K562 (cell line): ENCODE measurements around the gene CLDN10. TPM values are rescaled to one million over a fixed set of nuclear protein-coding genes. Genes with fewer than 3 reads are reported as not detected.

Source experiments
- ATAC-seq: fragments of 200-7000 bp; cut with Tn5 transposase; 3 replicates; pipeline ENCODE4 v1.9.1; 2020; ENCODE audit warnings: moderate library complexity
- Bru-seq: library from RNA; stranded (reverse); fragments of 400-500 nt; gene quantifications from one replicate; lab custom pipeline; 2021; lab: Mats Ljungman, UMichigan
- BruChase-seq, 2 experiments: library from RNA; stranded (reverse); fragments of 400-500 nt; gene quantifications; one replicate each; lab custom pipeline; 2021; lab: Mats Ljungman, UMichigan
- BruUV-seq: library from RNA; stranded (reverse); fragments of 400-500 nt; replicated peaks from 2 replicates; lab custom pipeline; 2021; lab: Mats Ljungman, UMichigan
- CTCF ChIA-PET: fragments of 300-600 bp; formaldehyde crosslinking; extraction: SDS; loops from one replicate; lab custom pipeline; 2021; ENCODE audit warnings: low intra/inter-chr PET ratio; lab: Yijun Ruan, JAX
- POLR2A ChIA-PET: fragments of 300-600, 350-650 bp; sonication (Branson Sonifier 250); formaldehyde crosslinking; extraction: SDS; loops from one replicate; lab custom pipeline; 2021; ENCODE audit warnings: antibody characterized with exemption, inconsistent platforms; lab: Yijun Ruan, JAX
- DNase-seq, 4 experiments: peaks; one replicate each; pipeline versions ENCODE4 v3.0.0 to v3.0.0-alpha.2; 2011 to 2018; ENCODE audit warnings: low spot score in 3 of 4, mixed read lengths in 3 of 4; ENCODE audit errors: extremely low read depth in 1 of 4
- FAIRE-seq: peaks from 2 replicates; lab custom pipeline; 2011; peaks lifted over from hg19 to GRCh38; lab: Jason Lieb, UNC
- H2AFZ ChIP-seq: 2 replicates; pipeline ENCODE4 v1.6.0; 2011; ENCODE audit warnings: low read depth, low read length, control low read depth, inconsistent platforms
- H3K27ac ChIP-seq: fragments of 200-600 bp; 3 replicates; pipeline ENCODE4 v1.8.0; 2011; ENCODE audit warnings: low read depth, mild to moderate bottlenecking, control low read depth, inconsistent platforms, low read length, moderate library complexity, mixed read lengths; ENCODE audit errors: extremely low read depth
- H3K27me3 ChIP-seq, 2 experiments: fragments of 300-600 bp in 1 of 2; 2 replicates in 1 of 2; 3 replicates in 1 of 2; pipeline versions ENCODE4 v1.6.0 to v1.8.0; 2011; ENCODE audit warnings: inconsistent platforms in 2 of 2, low read length in 2 of 2, mild to moderate bottlenecking in 1 of 2, mixed read lengths in 1 of 2, moderate library complexity in 1 of 2; ENCODE audit not compliant: control insufficient read depth in 2 of 2, insufficient read depth in 2 of 2
- H3K36me3 ChIP-seq: fragments of 300-600 bp; 3 replicates; pipeline ENCODE4 v1.8.0; 2011; ENCODE audit warnings: mild to moderate bottlenecking, low read length, inconsistent platforms; ENCODE audit not compliant: control insufficient read depth, insufficient read depth
- H3K4me1 ChIP-seq, 2 experiments: fragments of 200-600 bp in 1 of 2; replicated peaks in 1 of 2; 2 replicates in 1 of 2; 3 replicates in 1 of 2; pipeline versions ENCODE4 v1.5.1 to v1.8.0; 2011; ENCODE audit warnings: inconsistent platforms in 2 of 2, low read length in 2 of 2, mild to moderate bottlenecking in 1 of 2, mixed read lengths in 1 of 2, moderate library complexity in 1 of 2; ENCODE audit not compliant: control insufficient read depth in 2 of 2, insufficient read depth in 2 of 2
- H3K4me2 ChIP-seq: 2 replicates; pipeline ENCODE4 v1.6.1; 2011; ENCODE audit warnings: low read length, control low read depth, inconsistent platforms, mixed read lengths; ENCODE audit not compliant: insufficient read depth
- H3K4me3 ChIP-seq: fragments of 200-600 bp; sonication (generic), shearing (Covaris generic); 2 replicates; pipeline ENCODE4 v1.5.1; 2016; ENCODE audit warnings: control low read depth, inconsistent platforms
- H3K79me2 ChIP-seq: fragments of 200-600 bp; 3 replicates; pipeline ENCODE4 v1.8.0; 2011; ENCODE audit warnings: low read length, inconsistent platforms; ENCODE audit not compliant: control insufficient read depth, insufficient read depth
- H3K9ac ChIP-seq, 2 experiments: 2 replicates each; pipeline versions ENCODE4 v1.6.0 to v1.6.1; 2011; ENCODE audit warnings: low read depth in 2 of 2, low read length in 2 of 2, control low read depth in 1 of 2, inconsistent platforms in 1 of 2, mild to moderate bottlenecking in 1 of 2, mixed read lengths in 1 of 2; ENCODE audit not compliant: insufficient read depth in 1 of 2
- H3K9me1 ChIP-seq: one replicate; pipeline ENCODE4 v1.6.0; 2011; ENCODE audit warnings: inconsistent platforms, mild to moderate bottlenecking, low read length, moderate library complexity; ENCODE audit not compliant: control insufficient read depth, insufficient read depth
- H3K9me3 ChIP-seq: replicated peaks from 2 replicates; pipeline ENCODE4 v1.5.1; 2011; ENCODE audit warnings: low read depth, low read length, inconsistent platforms; ENCODE audit not compliant: control insufficient read depth, insufficient read depth
- H4K20me1 ChIP-seq: replicated peaks from 2 replicates; pipeline ENCODE4 v1.6.1; 2011; ENCODE audit warnings: low read length, inconsistent platforms, mixed read lengths; ENCODE audit not compliant: control insufficient read depth, insufficient read depth
- ERF ChIP-seq: fragments of 450-650 bp; formaldehyde crosslinking; IDR thresholded peaks from 2 replicates; pipeline ENCODE4 v1.4.0; 2020; ENCODE audit warnings: mild to moderate bottlenecking, mixed read lengths
- HLTF ChIP-seq: fragments of 450-650 bp; IDR thresholded peaks from 2 replicates; pipeline ENCODE4 v1.6.1; 2016
- MAFK ChIP-seq: IDR thresholded peaks from 2 replicates; pipeline ENCODE4 v1.6.1; 2011; ENCODE audit warnings: low read length, improper control_type of control experiment
- MCM2 ChIP-seq: fragments of 450-650 bp; IDR thresholded peaks from 2 replicates; pipeline ENCODE4 v1.6.1; 2017; ENCODE audit warnings: low read depth, mild to moderate bottlenecking
- MCM7 ChIP-seq, 2 experiments: fragments of 450-650 bp; IDR thresholded peaks; 2 replicates each; pipeline ENCODE4 v1.6.1; 2016 to 2018
- MED1 ChIP-seq: sonication (generic); formaldehyde crosslinking; IDR thresholded peaks from 2 replicates; pipeline ENCODE4 v1.8.1; 2023; ENCODE audit warnings: missing genetic modification reagents, borderline replicate concordance
- MITF ChIP-seq: IDR thresholded peaks from 2 replicates; pipeline ENCODE4 v1.6.1; 2014; ENCODE audit warnings: antibody characterized with exemption
- NR2C1 ChIP-seq, 2 experiments: fragments of 450-650 bp; IDR thresholded peaks; 2 replicates each; pipeline ENCODE4 v1.6.1; 2017; ENCODE audit warnings: mild to moderate bottlenecking in 2 of 2, antibody characterized with exemption in 1 of 2, inconsistent platforms in 1 of 2, missing compliant biosample characterization in 1 of 2, missing genetic modification characterization in 1 of 2
- SRSF7 ChIP-seq: fragments of 200-400 bp; formaldehyde crosslinking; optimal IDR thresholded peaks from 2 replicates; pipeline ENCODE3; 2017; ENCODE audit warnings: mild to moderate bottlenecking, low read depth, low read length
- TFAM ChIP-seq: fragments of 250-450 bp; sonication (Bioruptor Pico); conservative IDR thresholded peaks from 2 replicates; pipeline ENCODE4 v1.5.0; 2021; ENCODE audit warnings: mild to moderate bottlenecking, moderate library complexity
- XRCC3 ChIP-seq: fragments of 450-650 bp; IDR thresholded peaks from 2 replicates; pipeline ENCODE4 v1.6.1; 2017; ENCODE audit warnings: mild to moderate bottlenecking, moderate library complexity
- YY1 ChIP-seq, 3 experiments: IDR thresholded peaks; 2 replicates each; pipeline ENCODE4 v1.6.1; 2011; ENCODE audit warnings: low read length in 2 of 3, mild to moderate bottlenecking in 2 of 3, moderate library complexity in 2 of 3, borderline replicate concordance in 1 of 3, control low read depth in 1 of 3, low read depth in 1 of 3; ENCODE audit not compliant: insufficient read depth in 3 of 3, insufficient replicate concordance in 2 of 3, control insufficient read depth in 1 of 3, insufficient read length in 1 of 3; ENCODE audit errors: extremely low read depth in 1 of 3
- ZC3H4 ChIP-seq: sonication (generic); formaldehyde crosslinking; IDR thresholded peaks from 2 replicates; pipeline ENCODE4 v1.9.0; 2021; ENCODE audit warnings: missing genetic modification reagents, borderline replicate concordance
- ZNF282 ChIP-seq: sonication (generic); formaldehyde crosslinking; IDR thresholded peaks from 2 replicates; pipeline ENCODE4 v1.8.1; 2023; ENCODE audit warnings: missing genetic modification reagents
- ZNF445 ChIP-seq: fragments of 250-450 bp; sonication (Bioruptor Pico); IDR thresholded peaks from 2 replicates; pipeline ENCODE4 v1.4.0; 2020; ENCODE audit warnings: low read depth, mild to moderate bottlenecking, moderate library complexity
- ZNF655 ChIP-seq: fragments of 250-450 bp; sonication (Bioruptor Pico); IDR thresholded peaks from 2 replicates; pipeline ENCODE4 v1.5.0; 2021
- WGBS: fragments of 100-300 bp; shearing (Covaris generic); methylation state at CpG from one replicate; pipeline ENCODE4 v1.1.6; 2016; ENCODE audit warnings: low coverage, mixed read lengths; ENCODE audit not compliant: insufficient coverage; ENCODE audit errors: missing lambda C conversion rate; 5-methylcytosine and 5-hydroxymethylcytosine counted together
- in situ Hi-C: fragments of 300-500 bp; cut with MboI; formaldehyde crosslinking; loops from 4 replicates; pipeline ENCODE4 v1.15.0; 2018; ENCODE audit warnings: inconsistent platforms, mixed read lengths
- intact Hi-C: fragments of 100-400 bp; cut with micrococcal nuclease; formaldehyde crosslinking; loops from 2 replicates; pipeline ENCODE4 v1.14.2; 2022
- long read RNA-seq, 3 experiments: library from polyadenylated mRNA in 2 of 3; library from RNA in 1 of 3; unstranded in 2 of 3; stranded (forward) in 1 of 3; transcript quantifications; one replicate each; pipeline ENCODE4 v2.0.0, GENCODE V29; 2019 to 2022
- polyA minus RNA-seq, 3 experiments: library from RNA; depleted of rRNA, polyadenylated mRNA; stranded (reverse); fragments of >200 nt; gene quantifications; 2 replicates each; pipeline ENCODE4 v1.2.3, GENCODE V29; 2011
- polyA plus RNA-seq, 8 experiments: library from polyadenylated mRNA; depleted of rRNA in 4 of 8; stranded (reverse) in 5 of 8; unstranded in 3 of 8; fragments of >200 nt; fragmentation: Nextera tagmentation in 2 of 8; fragmentation: Illumina TruSeq in 1 of 8; extraction: Ambion mirVana in 2 of 8; extraction: Trizol in 1 of 8; gene quantifications; 2 replicates each; pipeline versions ENCODE4 v1.2.1 to v1.2.3, GENCODE V29; 2011 to 2014; ENCODE audit warnings: inconsistent platforms in 1 of 8, missing spikeins in 1 of 8
- total RNA-seq, 7 experiments: library from RNA; depleted of rRNA in 6 of 7; stranded (reverse); fragments of >200 nt in 6 of 7; fragmentation: Illumina TruSeq in 2 of 7; extraction: Trizol in 2 of 7; gene quantifications; 2 replicates each; pipeline versions ENCODE4 v1.2.1 to v1.2.3, GENCODE V29; 2011 to 2021; ENCODE audit warnings: low replicate concordance in 1 of 7

The CLDN10 gene
- not detected in 2 replicates for total RNA-seq (2011; cell fraction: chromatin; rRNA removed; ENCODE audit: low replicate concordance)
- not detected in 2 replicates for total RNA-seq (2011; cell fraction: nucleolus; rRNA removed)
- total RNA-seq (2011; cell fraction: nucleoplasm; rRNA removed), result not detected in 2 replicates
- total RNA-seq (2014; rRNA removed) (not detected in 2 replicates), total RNA-seq (2014; rRNA removed; fragmentation: Illumina TruSeq; extraction: Trizol) (not detected in 2 replicates), total RNA-seq (2015; rRNA removed; fragmentation: Illumina TruSeq; extraction: Trizol) (not detected in 2 replicates), total RNA-seq (2021) (not detected in 2 replicates), polyA plus RNA-seq (2011; rRNA removed) (not detected in 2 replicates), polyA plus RNA-seq (2014; fragmentation: Illumina TruSeq; extraction: Trizol) (not detected in 2 replicates), polyA plus RNA-seq (2014; fragmentation: Nextera tagmentation; extraction: Ambion mirVana) (not detected), polyA plus RNA-seq (2014; rRNA removed) (not detected in 2 replicates), polyA minus RNA-seq (2011; rRNA and poly(A)+ RNA removed) (not detected in 2 replicates), Bru-seq, nascent RNA (percentile 1 among the genes with signal in this experiment), BruChase-seq, experiment 1, labeled RNA remaining after a 2-hour chase (percentile 3 among the genes with signal in this experiment), BruChase-seq, experiment 2, labeled RNA remaining after a 6-hour chase (not detected)
- not detected in 2 replicates for polyA plus RNA-seq (2011; cell fraction: cytosol; rRNA removed)
- polyA plus RNA-seq (2011; cell fraction: nucleus; rRNA removed), result not detected in 2 replicates
- polyA plus RNA-seq (2012), result not detected in 2 replicates
- not detected in 2 replicates for polyA minus RNA-seq (2011; cell fraction: cytosol; rRNA and poly(A)+ RNA removed)
- polyA minus RNA-seq (2011; cell fraction: nucleus; rRNA and poly(A)+ RNA removed), result not detected in 2 replicates
- long read RNA-seq, experiment 1, result 0 reads
- long read RNA-seq, experiment 2, result 0 reads
- long read RNA-seq, experiment 3, result 0 reads

- WGBS, result 5% methylated on average over 3 of the region's 70 CpGs
- Histone ChIP-seq H3K27ac (no peak within 1 kb of the TSS), H4K20me1 (no peaks in the 10 kb centered on the region), H3K4me3 (no peak within 1 kb of the TSS), H3K9me3 (no peaks in the 10 kb centered on the region), H3K9me1 (no peaks in the 10 kb centered on the region), H3K4me2 (no peak within 1 kb of the TSS), H3K36me3 (no peaks in the 10 kb centered on the region), H3K9ac (no peak within 1 kb of the TSS), H3K4me1 (peaks cover 0 to 7% of the 10 kb centered on the region in 2 experiments; a peak in 2 of 5 replicates), H2AFZ (no peak within 1 kb of the TSS), H3K79me2 (no peaks in the 10 kb centered on the region), H3K27me3 (peaks cover 22 to 32% of the 10 kb centered on the region in 2 experiments)
- ATAC-seq (peak; percentile 70), DNase-seq (peak in 3 of 4 experiments; percentile 11 to 22 (median 13)), FAIRE-seq (no peak)
- intact Hi-C loops (loop anchor here (10.0 kb wide), 1 partner anchor 58 kb away; no protein-coding TSS in a partner anchor), in situ Hi-C loops (no loop called here)
- ChIA-PET CTCF (no interaction called here), POLR2A (no interaction called here)
- BruUV-seq, result no TSS peak
- TF ChIP-seq ZNF445 (CRISPR knock-in tag) (no peak), ZC3H4 (no peak), ZNF655 (CRISPR knock-in tag) (no peak), MCM7 (IDR thresholded peaks at IDR 0.05) (no peak), NR2C1 (IDR thresholded peaks at IDR 0.05) (no peak), NR2C1 (tag; IDR thresholded peaks at IDR 0.05) (no peak), YY1 (IDR thresholded peaks at IDR 0.05; ENCODE audit: borderline replicate concordance in 1 of 3, control insufficient read depth in 1 of 3, extremely low read depth in 1 of 3, insufficient read depth in 3 of 3, insufficient read length in 1 of 3, insufficient replicate concordance in 2 of 3, low read depth in 1 of 3, low read length in 2 of 3) (no peak), MED1 (CRISPR knock-in tag) (no peak), MITF (no peak), TFAM (no peak), XRCC3 (no peak), ZNF282 (no peak), HLTF (no peak), SRSF7 (no peak), ERF (CRISPR knock-in tag) (no peak), MCM2 (no peak), MAFK (no peak)
Observed at GRCh38 chr13:95552539-95553441, at the start of gene CLDN10. Gene CLDN10, plus strand, starts transcription at chr13:95552720. Its CDS starts 34 bp downstream, at chr13:95552754.
